ENCODE measurements around the gene SRPX2.
"Not testable (repeated sequence)": the region's sequence is repeated elsewhere in the genome, so short reads cannot be mapped to it uniquely, and the experiment has no call there.

Gene SRPX2

DNA sequence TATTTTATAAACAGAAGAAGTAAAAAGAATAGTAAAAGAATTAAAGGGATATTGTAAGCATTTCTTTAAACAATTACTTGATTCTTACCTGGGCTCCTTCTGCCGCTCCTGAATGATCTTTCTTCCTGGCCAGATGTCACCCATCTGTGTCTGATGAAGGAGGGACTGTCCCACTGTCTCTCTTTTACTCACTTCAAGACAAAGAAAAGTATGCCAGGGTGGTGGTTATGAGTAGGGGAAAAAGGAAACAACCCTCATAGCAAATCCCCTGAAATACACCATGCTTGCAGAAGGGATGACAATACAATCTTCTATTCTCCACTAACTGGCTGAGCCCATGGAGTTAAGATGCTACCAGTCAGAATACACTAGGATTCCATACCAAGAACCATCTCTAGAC, 56.8 kb downstream of the SRPX2 start:
- no peak for DNase-seq

DNA sequence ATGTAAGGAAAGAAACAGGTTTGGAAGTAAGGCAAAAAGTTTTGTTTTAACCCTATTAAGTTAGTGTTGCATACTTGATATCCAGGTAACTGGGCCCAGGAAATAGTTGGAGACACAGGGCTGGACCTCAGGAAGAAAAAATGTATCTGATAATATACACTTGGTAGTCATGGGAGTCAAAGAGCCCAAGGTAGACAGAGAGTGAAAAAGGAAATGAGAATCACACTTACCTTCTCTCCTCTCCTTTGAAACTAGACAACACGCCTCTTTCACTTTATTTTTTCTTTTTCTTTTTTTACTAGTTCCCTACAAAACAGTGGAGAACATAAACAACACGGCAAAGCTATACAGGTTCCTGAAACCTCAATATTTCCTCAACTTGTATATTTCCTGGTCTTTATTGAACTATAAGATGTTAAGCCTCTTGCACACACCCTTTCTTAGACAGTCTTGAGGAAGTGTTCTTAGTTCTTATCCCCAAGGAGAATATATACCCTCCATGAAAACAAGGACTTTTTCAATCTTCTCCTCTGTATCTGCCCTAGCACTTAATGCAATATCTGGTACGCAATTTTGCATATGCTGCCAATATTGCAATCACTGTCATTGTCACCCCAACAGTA, 60.7 kb downstream of the SRPX2 start:
- no peak for DNase-seq

DNA sequence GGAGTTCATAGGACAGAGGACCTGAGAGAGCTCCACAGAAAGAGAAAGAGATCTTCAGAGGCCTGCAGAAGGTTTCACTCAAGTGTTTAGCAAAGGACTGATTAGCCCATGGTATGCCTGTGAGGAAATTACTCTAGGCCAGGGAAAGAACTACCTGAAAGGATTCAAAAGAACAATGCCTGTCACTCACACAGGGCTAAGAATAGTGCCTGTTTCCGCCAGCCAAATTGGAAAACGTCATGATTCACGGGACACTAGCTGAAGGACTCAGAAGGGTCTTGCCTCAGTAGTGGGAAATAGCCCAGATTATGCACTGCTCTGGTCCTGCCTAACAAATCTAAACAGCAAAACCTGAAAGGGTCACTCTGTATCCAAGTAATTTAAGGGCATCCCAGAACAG, 66.8 kb downstream of the SRPX2 start:
- DNase-seq = no peak

GRCh38 chrX:100717363-100717762, 73.4 kb downstream of the SRPX2 start:
- no peak for DNase-seq

- no peak for DNase-seq
Measured at GRCh38 chrX:100719139-100719538, 75.1 kb downstream of the SRPX2 start.

DNA sequence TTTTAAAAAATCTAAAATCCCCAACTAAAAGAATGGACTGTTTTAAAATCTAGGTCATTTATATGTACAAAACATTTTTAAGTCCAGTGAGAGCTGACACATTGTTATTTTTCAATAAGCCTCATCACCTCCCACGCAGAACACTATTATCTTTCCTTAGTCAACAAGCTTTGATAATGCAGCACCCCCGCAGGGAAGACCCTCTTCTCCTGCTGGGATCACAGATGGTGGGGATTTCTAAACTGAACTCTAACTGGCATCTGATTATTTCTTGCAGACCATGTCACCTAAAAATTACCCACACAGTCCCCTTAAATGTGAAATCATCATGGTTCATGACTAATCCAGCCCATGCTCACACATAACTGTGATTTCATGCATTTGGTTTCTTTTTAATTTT, 76.3 kb downstream of the SRPX2 start:
- DNase-seq = no peak

GRCh38 chrX:100721328-100721727, 77.3 kb downstream of the SRPX2 start:
- DNase-seq = no peak

GRCh38 chrX:100724006-100724405, 80.0 kb downstream of the SRPX2 start:
- not testable (repeated sequence) for DNase-seq

Data from hippocampal formation (tissue), 2 donors.